ENCODE measurements around the gene EFHB.

DNA sequence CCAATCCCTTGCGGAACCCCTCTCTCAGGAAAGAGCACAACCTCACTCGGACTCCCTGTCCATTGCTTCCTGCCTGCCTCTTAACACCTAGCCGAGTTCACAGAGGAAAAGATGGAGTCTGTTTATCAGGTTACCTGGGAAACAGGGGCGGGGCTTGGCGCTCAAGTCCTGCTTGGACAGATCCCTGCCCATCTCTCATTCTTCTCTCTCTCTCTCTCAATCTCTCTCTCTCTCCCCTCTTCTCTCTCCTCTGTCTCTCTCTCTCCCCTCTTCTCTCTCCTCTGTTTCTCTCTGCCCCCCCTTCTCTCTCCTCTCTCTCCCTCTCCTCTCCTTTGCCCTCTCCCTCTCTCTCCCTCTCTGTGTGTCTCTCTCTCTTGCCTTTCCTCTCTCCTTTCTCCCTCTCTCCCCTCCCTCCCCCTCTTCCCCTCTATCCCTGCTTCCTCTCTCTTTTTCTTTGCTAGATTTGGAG lies at the start of gene EFHB:
- TF ChIP-seq RAD21 (CRISPR knock-in tag; IDR thresholded peaks at IDR 0.05) (no peak), TBP (CRISPR knock-in tag; IDR thresholded peaks at IDR 0.05) (no peak), SETDB1 (CRISPR knock-in tag; IDR thresholded peaks at IDR 0.05; ENCODE audit: borderline replicate concordance) (no peak), FOXP1 (IDR thresholded peaks at IDR 0.05) (no peak), FOXP1 (CRISPR knock-in tag; IDR thresholded peaks at IDR 0.05) (no peak), PHF21A (CRISPR knock-in tag; IDR thresholded peaks at IDR 0.05) (no peak), ZNF224 (CRISPR knock-in tag; IDR thresholded peaks at IDR 0.05) (no peak), ZFP36 (IDR thresholded peaks at IDR 0.05; ENCODE audit: borderline replicate concordance, low read depth, low read length, partially characterized antibody) (no peak), ZNF121 (CRISPR knock-in tag; IDR thresholded peaks at IDR 0.05) (no peak), PHB2 (IDR thresholded peaks at IDR 0.05; ENCODE audit: partially characterized antibody) (no peak), MYC (CRISPR knock-in tag; IDR thresholded peaks at IDR 0.05; ENCODE audit: borderline replicate concordance) (no peak)
- TF ChIP-seq, protein P1, sequence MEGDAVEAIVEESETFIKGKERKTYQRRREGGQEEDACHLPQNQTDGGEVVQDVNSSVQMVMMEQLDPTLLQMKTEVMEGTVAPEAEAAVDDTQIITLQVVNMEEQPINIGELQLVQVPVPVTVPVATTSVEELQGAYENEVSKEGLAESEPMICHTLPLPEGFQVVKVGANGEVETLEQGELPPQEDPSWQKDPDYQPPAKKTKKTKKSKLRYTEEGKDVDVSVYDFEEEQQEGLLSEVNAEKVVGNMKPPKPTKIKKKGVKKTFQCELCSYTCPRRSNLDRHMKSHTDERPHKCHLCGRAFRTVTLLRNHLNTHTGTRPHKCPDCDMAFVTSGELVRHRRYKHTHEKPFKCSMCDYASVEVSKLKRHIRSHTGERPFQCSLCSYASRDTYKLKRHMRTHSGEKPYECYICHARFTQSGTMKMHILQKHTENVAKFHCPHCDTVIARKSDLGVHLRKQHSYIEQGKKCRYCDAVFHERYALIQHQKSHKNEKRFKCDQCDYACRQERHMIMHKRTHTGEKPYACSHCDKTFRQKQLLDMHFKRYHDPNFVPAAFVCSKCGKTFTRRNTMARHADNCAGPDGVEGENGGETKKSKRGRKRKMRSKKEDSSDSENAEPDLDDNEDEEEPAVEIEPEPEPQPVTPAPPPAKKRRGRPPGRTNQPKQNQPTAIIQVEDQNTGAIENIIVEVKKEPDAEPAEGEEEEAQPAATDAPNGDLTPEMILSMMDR (CRISPR knock-in tag; IDR thresholded peaks at IDR 0.05), result no peak
- TF ChIP-seq, protein P2, sequence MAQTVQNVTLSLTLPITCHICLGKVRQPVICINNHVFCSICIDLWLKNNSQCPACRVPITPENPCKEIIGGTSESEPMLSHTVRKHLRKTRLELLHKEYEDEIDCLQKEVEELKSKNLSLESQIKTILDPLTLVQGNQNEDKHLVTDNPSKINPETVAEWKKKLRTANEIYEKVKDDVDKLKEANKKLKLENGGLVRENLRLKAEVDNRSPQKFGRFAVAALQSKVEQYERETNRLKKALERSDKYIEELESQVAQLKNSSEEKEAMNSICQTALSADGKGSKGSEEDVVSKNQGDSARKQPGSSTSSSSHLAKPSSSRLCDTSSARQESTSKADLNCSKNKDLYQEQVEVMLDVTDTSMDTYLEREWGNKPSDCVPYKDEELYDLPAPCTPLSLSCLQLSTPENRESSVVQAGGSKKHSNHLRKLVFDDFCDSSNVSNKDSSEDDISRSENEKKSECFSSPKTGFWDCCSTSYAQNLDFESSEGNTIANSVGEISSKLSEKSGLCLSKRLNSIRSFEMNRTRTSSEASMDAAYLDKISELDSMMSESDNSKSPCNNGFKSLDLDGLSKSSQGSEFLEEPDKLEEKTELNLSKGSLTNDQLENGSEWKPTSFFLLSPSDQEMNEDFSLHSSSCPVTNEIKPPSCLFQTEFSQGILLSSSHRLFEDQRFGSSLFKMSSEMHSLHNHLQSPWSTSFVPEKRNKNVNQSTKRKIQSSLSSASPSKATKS (CRISPR knock-in tag; IDR thresholded peaks at IDR 0.05), result no peak
- TF ChIP-seq, protein P3, sequence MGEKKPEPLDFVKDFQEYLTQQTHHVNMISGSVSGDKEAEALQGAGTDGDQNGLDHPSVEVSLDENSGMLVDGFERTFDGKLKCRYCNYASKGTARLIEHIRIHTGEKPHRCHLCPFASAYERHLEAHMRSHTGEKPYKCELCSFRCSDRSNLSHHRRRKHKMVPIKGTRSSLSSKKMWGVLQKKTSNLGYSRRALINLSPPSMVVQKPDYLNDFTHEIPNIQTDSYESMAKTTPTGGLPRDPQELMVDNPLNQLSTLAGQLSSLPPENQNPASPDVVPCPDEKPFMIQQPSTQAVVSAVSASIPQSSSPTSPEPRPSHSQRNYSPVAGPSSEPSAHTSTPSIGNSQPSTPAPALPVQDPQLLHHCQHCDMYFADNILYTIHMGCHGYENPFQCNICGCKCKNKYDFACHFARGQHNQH (CRISPR knock-in tag; IDR thresholded peaks at IDR 0.05), result no peak
- TF ChIP-seq, protein P4, sequence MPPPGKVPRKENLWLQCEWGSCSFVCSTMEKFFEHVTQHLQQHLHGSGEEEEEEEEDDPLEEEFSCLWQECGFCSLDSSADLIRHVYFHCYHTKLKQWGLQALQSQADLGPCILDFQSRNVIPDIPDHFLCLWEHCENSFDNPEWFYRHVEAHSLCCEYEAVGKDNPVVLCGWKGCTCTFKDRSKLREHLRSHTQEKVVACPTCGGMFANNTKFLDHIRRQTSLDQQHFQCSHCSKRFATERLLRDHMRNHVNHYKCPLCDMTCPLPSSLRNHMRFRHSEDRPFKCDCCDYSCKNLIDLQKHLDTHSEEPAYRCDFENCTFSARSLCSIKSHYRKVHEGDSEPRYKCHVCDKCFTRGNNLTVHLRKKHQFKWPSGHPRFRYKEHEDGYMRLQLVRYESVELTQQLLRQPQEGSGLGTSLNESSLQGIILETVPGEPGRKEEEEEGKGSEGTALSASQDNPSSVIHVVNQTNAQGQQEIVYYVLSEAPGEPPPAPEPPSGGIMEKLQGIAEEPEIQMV (CRISPR knock-in tag; IDR thresholded peaks at IDR 0.05; ENCODE audit: low read depth), result no peak

Data from HepG2 (cell line).